ENCODE measurements around the gene MT3.
A peak's percentile ranks its signal among the peaks of the same experiment; 100 is the strongest.
"Not testable (repeated sequence)": the region's sequence is repeated elsewhere in the genome, so short reads cannot be mapped to it uniquely, and the experiment has no call there.

Gene MT3

DNA sequence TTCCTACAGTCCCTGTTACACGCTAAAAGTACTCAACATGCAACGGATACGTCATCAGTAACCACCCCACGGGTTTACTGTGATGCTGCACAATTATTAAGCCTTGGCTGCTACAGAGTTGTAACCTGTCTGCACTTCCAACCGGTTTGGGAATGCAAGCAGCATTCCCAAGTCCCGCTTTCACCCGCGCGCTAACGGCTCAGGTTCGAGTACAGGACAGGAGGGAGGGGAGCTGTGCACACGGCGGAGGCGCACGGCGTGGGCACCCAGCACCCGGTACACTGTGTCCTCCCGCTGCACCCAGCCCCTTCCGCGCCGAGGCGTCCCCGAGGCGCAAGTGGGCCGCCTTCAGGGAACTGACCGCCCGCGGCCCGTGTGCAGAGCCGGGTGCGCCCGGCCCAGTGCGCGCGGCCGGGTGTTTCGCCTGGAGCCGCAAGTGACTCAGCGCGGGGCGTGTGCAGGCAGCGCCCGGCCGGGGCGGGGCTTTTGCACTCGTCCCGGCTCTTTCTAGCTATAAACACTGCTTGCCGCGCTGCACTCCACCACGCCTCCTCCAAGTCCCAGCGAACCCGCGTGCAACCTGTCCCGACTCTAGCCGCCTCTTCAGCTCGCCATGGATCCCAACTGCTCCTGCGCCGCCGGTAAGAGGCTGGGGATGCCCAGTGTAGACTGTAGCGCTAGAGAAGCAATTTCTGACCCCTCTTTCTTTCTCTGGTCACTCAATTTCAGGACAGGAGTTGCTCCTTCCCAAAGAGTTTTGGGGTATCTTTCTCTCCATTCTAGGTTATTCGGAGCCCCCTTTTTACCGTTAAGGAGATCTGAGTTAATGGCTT, 18.9 kb downstream of the MT3 start, which contains the start of gene MT2A:
TSS of gene MT2A (plus strand) at position 542 of the 833 bp plus-strand sequence. CDS start at position 614, 72 bp downstream.
- peak; percentile 61 for FAIRE-seq
- DNase-seq (ENCODE audit: extremely low spot score, insufficient read length, low read depth): peak; percentile 86

DNA sequence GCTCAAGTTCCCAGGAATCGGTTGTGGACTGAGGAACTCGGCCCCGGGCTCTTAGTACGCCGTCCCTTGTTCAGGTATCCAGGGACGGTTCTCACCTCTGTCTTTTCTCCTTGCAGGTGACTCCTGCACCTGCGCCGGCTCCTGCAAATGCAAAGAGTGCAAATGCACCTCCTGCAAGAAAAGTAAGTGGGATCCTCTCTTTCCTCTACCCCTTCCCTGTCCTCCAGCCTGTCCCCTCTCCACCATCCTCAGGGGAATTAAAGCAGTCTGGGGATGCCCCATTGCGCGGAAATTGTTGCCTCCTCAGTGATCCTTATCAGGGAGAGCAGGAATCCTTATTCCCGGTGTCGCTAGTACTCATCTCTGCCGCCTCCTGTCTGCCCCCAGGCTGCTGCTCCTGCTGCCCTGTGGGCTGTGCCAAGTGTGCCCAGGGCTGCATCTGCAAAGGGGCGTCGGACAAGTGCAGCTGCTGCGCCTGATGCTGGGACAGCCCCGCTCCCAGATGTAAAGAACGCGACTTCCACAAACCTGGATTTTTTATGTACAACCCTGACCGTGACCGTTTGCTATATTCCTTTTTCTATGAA, 19.6 kb downstream of the MT3 start:
- FAIRE-seq (no peak), DNase-seq (ENCODE audit: extremely low spot score, insufficient read length, low read depth) (no peak)

DNA sequence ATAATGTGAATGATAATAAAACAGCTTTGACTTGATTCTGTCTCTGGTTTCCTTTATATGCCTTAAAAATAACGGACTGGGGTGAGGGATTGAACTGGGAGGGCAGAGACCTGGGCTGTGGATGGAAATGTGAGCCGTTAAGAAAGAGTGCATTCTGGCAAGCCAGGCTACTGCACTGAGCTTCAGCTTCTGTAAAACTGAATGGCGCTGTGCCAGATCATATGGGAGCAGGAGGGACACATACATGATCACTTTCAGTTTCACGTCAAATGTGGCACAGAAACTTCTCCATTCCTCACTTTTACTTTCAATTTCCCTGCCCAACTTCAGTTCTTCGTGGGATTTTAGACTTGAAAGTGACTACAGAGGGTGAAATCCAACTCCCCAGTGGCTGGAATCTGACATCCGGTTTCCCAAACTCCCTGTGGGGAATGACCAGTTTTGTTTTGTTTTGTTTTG, 20.2 kb downstream of the MT3 start:
- FAIRE-seq (peak; percentile 81), DNase-seq (ENCODE audit: extremely low spot score, insufficient read length, low read depth) (peak; percentile 62)

DNA sequence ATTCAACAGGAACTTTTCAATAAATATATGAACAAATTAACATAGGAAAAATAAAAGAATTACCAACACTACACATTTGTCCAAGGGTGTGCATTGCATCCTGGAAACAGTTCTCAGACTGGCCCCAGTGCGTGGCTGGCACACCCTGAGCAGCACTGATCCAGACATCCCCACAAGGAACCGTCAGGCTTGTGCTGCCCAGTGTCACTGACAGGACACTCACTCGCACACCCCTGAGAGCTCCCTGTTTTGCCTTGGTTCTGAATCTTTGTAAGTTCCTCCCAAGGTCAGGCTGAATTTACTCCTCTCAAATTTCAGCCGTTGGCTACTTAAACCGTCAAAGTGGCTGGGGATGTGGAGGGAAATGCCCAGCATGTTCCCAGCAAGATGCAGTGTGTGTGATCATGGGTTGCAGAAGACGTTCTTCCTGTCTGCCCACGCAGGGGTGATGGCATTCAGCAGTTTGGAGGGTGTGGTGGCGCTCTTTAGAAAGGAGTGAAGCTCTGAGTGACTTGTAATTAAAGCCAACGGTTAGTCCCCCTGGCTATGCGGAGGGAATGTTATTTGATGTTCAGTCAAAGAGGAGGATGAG, 20.8 kb downstream of the MT3 start:
- DNase-seq (ENCODE audit: extremely low spot score, insufficient read length, low read depth) (no peak), FAIRE-seq (peak; percentile 42)

DNA sequence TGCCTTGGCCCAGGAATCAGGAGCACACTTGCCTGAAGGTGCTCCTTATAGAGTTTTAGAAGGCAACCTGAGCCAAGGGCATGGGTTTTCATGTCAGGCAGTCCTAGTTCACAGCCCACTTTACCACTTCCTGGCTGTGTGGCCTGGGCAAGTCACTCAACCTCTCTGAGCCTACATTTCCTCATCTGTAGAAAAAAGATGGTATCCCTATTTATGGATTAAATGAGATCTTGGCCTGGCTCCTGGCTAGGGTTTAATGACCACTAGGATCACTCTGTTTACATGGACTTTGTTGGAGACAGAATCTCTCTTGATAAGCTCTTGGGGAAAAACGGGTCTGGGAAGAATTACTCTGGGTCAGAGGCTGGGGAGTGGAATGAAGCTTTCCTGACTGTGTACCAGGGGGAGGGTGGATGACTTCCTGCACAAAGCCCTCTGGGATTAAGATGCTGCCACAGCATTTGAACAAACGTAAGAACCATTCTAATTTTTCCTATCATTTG, 21.3 kb downstream of the MT3 start:
- FAIRE-seq (no peak), DNase-seq (ENCODE audit: extremely low spot score, insufficient read length, low read depth) (no peak)

GRCh38 chr16:56611281-56611833, 22.0 kb downstream of the MT3 start:
- FAIRE-seq: no peak

DNA sequence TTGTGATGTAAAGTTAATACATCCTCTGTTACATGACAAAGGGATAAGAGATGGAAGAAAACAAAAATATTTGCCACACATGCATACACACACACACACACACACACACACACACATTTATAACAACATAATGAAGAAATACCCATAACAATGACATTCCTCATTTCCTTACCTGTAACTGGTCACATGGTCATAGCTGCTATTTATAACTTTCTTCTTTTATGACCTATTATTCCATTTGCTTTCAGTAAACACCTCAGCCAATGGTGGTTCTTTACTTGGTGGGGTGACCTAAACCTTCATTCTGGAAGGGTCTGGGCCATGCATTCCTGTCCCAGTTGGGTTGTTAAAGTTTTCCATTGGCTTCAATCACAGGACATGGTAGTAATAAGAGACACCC, 24.4 kb downstream of the MT3 start:
- FAIRE-seq (no peak), DNase-seq (ENCODE audit: extremely low spot score, insufficient read length, low read depth) (no peak)

More at GRCh38 chr16:56611281-56611833, 22.0 kb downstream of the MT3 start:
- DNase-seq (ENCODE audit: extremely low spot score, insufficient read length, low read depth): no peak

GRCh38 chr16:56614549-56614991, 25.2 kb downstream of the MT3 start:
- no peak for DNase-seq (ENCODE audit: extremely low spot score, insufficient read length, low read depth)
- no peak for FAIRE-seq

DNA sequence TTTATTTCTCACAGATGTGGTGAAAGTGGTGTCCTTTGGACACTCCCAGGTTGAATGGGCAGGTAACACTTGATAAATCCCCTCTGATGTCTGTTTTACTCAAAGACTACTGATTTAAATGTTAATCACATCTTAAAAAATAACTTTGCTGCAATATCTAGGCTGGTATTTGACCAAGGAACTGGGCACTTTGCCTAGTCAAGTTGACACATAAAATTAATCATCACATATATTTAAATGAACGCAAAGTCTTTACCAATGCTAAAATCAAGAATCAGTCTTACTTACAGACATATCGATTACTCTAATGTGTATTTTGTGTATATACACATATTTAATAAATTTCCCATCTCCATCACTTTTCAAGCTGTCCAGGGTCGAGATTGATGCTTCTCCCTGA, 26.0 kb downstream of the MT3 start:
- DNase-seq (ENCODE audit: extremely low spot score, insufficient read length, low read depth) (no peak), FAIRE-seq (no peak)

DNA sequence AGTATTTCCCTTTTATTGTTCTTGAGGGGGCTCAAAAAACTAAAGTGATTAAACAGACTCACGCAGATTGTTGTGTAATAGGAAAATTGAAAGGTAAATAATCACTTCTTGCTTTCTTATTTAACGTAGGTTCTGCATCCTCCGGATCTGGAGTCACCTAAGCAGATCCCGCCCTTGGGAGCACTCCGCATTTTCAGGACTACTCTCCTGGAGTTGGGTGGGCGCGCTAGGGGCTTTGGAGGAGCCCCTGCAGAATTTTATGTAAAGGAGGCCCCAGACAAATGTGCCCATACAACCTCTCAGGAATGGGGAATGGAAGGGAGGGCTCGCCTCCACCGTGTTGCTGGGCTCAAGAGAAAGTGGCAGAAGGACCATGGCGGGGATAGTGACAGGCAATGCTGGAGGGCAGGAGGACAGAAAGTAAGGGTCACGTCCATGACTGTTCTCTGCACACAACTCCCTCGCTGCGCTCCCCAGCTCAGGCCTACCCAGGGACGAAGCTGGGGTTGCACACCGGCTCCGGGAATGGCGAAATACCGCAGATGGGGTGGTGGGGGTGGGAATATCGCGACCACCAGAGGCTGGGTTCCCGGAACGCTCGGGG, 27.4 kb downstream of the MT3 start:
- FAIRE-seq (no peak), DNase-seq (ENCODE audit: extremely low spot score, insufficient read length, low read depth) (no peak)

GRCh38 chr16:56617212-56618085, 28.1 kb downstream of the MT3 start:
- no peak for FAIRE-seq
- no peak for DNase-seq (ENCODE audit: extremely low spot score, insufficient read length, low read depth)

DNA sequence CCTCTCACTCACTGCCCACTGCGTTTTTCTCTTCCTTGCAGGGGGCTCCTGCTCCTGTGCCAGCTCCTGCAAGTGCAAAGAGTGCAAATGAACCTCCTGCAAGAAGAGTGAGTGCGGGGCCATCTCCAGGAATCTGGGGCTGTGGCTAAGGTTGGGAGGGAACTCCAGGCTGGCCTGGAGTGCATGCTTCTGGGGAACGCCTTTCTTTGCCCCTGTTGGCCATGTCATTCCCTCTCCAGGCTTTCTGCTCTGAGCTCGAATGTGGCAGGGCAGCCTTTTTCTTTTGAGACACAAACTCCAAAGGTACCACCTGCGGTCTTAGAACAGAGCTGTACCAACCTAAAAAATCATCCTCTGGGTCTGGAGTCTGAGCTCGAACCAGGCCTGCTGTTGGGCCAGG, 28.8 kb downstream of the MT3 start:
- no peak for DNase-seq (ENCODE audit: extremely low spot score, insufficient read length, low read depth)
- FAIRE-seq: no peak

GRCh38 chr16:56620339-56620897, 31.1 kb downstream of the MT3 start:
- FAIRE-seq: no peak
- DNase-seq (ENCODE audit: extremely low spot score, insufficient read length, low read depth): no peak

DNA sequence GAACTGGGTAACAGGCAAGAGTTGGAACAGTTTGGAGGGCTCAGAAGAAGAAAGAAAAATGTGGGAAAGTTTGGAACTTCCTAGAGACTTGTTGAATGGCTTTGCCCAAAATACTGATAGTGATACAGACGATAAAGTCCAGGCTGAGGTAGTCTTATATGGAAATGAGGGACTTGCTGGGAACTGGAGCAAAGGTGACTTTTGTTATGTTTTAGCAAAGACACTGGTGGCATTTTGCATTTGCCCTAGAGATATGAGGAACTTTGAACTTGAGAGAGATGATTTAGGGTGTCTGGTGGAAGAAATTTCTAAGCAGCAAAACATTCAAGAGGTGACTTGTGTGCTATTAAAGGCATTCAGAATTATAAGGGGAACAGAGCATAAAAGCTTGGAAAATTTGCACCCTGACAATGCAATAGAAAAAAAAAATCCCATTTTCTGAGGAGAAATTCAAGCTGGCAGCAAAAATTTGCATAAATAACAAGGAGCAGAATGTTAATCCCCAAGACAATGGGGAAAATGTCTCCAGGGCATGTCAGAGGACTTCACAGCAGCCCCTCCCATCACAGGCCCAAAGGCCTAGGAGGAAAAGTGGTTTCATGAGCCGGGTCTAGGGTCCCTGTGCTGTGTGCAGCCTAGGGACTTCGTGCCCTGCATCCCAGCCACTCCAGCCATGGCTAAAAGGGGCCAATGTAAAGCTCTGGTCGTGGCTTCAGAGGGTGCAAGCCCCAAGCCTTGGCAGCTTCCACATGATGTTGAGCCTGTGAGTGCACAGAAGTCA, 32.5 kb downstream of the MT3 start:
- FAIRE-seq; DNase-seq (ENCODE audit: extremely low spot score, insufficient read length, low read depth): not testable (repeated sequence)

DNA sequence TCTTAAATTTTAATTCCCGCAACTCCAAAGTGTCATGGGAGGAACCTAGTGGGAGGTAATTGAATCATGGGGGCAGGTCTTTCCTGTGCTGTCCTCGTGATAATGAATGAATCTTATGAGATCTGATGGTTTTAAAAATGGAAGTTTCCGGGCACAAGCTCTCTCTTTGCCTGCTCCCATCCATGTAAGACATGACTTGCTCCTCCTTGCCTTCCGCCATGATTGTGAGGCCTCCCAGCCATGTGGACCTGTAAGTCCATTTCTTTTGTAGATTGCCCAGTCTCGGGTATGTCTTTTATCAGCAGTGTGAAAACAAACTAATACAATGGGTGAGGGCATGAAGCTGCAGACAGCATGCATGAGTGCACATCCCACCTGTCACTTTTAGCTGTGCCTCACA, 33.9 kb downstream of the MT3 start:
- DNase-seq (ENCODE audit: extremely low spot score, insufficient read length, low read depth); FAIRE-seq: not testable (repeated sequence)

DNA sequence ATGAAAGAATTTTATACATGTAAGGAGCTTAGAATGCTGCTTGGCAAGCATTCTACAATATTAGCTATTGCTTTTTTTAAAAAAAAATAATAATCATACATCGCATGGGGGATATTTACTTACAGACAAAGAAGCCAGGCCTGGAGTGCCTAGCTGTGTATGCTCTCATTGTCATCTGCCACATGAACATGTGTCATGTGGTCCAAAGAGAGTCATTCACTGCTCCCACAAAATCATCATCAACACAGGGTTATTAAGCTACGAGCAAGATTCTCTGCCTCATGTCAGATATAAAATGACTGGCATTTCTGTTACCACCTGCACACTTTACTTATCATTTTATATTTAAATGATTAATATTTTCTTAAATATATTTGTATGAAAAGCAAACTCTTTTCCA, 34.3 kb downstream of the MT3 start:
- DNase-seq (ENCODE audit: extremely low spot score, insufficient read length, low read depth) (no peak), FAIRE-seq (no peak)

DNA sequence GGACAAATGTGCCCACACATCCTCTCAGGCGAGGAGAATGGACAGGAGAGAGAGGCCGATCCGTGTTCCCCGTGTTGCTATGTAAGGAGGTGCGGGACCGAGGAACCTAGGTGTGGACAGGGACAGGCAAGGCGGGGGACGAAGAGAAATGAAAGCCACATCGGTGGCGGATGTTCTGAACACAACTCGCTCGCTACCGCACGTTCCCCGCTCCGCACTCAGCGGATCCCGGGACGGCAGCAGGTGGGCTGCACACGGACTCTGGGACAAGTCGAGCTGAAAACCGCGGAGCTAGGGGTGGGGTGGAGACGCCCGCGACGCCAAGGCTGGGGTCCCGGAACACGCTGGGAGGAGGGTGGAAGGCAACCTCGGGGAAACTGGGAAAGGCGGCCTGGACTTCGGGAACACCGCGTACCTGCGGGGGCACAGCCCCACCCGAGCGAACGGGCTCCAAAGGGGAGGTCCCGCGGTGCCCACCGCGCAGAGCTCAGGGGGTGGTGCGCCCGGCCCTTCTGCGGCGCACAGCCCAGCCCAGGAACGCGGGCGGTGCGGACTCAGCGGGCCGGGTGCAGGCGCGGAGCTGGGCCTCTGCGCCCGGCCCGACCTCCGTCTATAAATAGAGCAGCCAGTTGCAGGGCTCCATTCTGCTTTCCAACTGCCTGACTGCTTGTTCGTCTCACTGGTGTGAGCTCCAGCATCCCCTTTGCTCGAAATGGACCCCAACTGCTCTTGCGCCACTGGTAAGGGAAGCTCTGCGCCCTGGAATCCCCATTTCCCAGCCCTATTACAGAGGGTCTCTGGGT, 36.0 kb downstream of the MT3 start, which contains the start of gene MT1E:
TSS of gene MT1E (plus strand) at position 642 of the 803 bp plus-strand sequence. CDS start at position 713, 71 bp downstream.
- FAIRE-seq: no peak
- DNase-seq (ENCODE audit: extremely low spot score, insufficient read length, low read depth): no peak

Data from GM18507 (cell line).